HEK293T (cell line): Measurements from ENCODE around the gene BRI3BP.

Experiments used
- BHLHE40 ChIP-seq: fragments of 450-650 bp; IDR thresholded peaks from 2 replicates; pipeline ENCODE4 v1.6.1; 2016; ENCODE audit warnings: mild to moderate bottlenecking, moderate library complexity, borderline replicate concordance
- CTBP1 ChIP-seq: fragments of 450-650 bp; IDR thresholded peaks from 2 replicates; pipeline ENCODE4 v1.6.1; 2016; ENCODE audit warnings: borderline replicate concordance
- FOXM1 ChIP-seq: fragments of 450-650 bp; IDR thresholded peaks from 2 replicates; pipeline ENCODE4 v1.6.1; 2017; ENCODE audit warnings: mild to moderate bottlenecking, borderline replicate concordance
- SP1 ChIP-seq: fragments of 450-650 bp; IDR thresholded peaks from 2 replicates; pipeline ENCODE4 v1.6.1; 2017
- SUZ12 ChIP-seq: fragments of 450-650 bp; IDR thresholded peaks from 2 replicates; pipeline ENCODE4 v1.6.1; 2016; ENCODE audit warnings: mild to moderate bottlenecking
- TARDBP ChIP-seq: fragments of 450-650 bp; IDR thresholded peaks from 2 replicates; pipeline ENCODE4 v1.6.1; 2016
- ZNF384 ChIP-seq: fragments of 450-650 bp; IDR thresholded peaks from 2 replicates; pipeline ENCODE4 v1.6.1; 2016

DNA sequence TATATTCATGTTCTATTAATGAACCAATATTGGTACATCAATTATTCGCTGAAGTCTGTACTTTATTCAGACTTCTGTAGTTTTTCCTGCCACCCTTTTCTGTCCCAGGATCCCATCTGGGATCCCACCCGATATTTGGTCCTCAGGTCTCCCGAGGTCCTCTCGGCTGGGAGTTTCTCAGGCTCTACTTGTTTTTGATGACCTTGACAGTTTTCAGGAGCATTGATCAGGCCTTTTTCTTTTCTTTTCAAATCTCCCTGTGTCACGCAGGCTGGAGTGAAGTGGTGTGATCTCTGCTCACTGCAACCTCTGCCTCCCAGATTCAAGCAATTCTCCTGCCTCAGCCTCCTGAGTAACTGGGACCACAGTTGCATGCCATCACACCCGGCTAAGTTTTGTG is 11.2 kb downstream of the BRI3BP start:
- no peak for TF ChIP-seq FOXM1
- no peak for TF ChIP-seq SP1
- no peak for TF ChIP-seq SUZ12
- no peak for TF ChIP-seq BHLHE40
- no peak for TF ChIP-seq CTBP1
- no peak for TF ChIP-seq ZNF384
- no peak for TF ChIP-seq TARDBP
